ENCODE results near the gene PKP2.
"Not testable (repeated sequence)": the region's sequence is repeated elsewhere in the genome, so short reads cannot be mapped to it uniquely, and the experiment has no call there.

The PKP2 gene

DNA sequence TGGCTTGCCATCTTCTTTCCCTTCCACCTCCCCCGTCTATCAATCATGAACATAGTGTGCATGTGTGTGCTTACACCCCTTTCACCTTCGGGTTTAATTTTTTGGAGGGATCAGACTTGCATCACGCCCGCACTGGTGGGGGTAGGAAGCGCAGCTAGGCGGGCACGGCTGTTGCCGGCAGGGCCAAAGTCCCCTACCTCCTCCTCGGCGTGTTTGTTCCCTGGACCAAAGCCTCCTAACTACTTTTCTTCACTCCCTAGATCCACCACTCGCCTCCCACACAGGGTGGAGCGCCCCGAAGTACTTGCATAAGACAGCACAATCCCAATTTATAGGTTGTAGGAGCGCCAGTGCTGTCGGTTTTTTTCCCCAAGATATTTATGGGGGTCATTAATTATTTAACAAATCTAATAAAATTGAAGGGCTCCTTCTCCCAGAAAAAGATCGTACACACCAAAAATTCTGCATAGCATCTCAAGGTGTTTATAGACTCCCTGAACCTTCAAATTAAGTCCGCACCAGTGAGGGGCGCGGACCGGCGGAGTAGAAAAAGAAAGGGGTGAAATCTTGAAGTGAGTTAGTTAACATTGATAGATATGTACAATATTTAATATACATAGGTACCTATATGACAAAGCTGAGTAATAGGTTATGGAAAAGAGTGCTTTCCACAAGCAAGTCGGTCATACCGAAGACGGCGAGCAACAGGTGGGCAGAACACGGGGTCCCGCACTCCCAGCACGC is 717 bp downstream of the PKP2 start:
- no peak for DNase-seq

DNA sequence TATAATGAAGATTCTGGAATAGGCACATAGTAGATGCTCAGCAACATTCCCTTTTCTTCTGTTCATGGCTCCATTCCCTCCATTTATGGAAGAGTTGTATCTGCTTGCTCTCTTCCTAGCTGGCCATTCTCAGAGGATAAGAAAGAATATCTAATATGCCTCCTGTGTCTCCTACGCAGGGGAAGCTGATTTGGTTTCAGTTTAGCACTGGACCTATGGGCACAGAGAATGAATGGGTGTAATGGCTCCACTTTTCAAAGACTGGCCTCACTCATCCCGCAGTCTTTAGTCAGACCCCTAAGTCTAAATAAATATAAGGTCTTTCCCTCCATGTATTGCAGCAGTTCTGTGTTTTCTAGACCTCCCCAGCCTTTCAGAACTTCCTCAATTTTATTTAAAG is 2.0 kb downstream of the PKP2 start:
- no peak for DNase-seq

DNA sequence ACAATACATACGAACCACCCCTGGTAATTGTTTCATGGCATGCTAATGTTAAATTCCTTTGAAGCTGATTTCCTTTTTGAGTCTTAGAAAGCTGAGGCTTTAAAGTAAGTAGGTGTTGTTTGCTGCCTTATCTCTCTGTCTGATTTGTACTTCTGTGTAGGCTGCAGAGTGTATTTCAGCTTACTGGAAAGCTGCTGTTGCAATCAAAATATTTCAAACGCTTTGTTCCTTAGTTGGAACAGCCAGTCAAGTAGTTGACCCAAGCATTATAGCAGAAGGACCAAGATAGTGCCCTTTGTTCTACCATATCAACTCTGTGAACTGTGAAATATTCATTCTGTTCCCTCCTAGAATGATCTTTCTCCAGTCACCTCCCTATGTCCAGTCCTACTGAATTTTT is 3.1 kb downstream of the PKP2 start:
- no peak for DNase-seq

DNA sequence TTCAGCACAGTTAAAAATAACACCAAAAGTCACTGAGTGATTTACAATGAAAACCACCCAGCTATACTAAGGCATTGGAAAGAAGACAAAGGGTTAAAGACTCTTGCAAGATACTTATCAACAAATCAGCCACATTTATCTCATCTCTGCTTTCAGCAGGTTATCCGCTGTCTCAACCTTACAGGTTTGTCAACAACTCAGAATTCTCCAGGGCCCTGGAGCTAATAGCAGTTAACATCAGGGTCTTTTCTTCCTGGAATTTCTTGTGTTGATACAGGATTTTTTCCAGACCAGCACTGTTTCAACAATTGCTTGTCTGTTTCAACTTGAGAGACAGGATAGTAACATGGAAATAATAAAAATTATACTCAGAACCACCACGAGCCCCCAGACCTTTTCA is 3.5 kb downstream of the PKP2 start:
- DNase-seq: no peak

DNA sequence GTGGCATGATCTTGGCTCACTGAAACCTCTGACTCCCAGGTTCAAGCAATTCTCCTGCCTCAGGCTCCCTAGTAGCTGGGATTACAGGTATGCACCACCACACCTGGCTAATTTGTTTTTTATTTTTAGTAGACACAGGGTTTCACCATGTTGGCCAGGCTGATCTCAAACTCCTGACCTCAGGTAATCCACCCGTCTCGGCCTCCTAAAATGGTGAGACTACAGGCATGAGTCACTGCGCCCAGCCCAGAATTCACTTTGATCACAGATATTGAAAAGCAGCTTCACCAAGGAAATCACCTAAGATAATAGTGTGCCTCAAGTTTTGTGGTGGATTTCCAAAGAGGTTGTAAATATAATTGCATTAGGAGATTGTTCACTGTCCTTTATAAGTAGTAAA is 4.2 kb downstream of the PKP2 start:
- DNase-seq: not testable (repeated sequence)

DNA sequence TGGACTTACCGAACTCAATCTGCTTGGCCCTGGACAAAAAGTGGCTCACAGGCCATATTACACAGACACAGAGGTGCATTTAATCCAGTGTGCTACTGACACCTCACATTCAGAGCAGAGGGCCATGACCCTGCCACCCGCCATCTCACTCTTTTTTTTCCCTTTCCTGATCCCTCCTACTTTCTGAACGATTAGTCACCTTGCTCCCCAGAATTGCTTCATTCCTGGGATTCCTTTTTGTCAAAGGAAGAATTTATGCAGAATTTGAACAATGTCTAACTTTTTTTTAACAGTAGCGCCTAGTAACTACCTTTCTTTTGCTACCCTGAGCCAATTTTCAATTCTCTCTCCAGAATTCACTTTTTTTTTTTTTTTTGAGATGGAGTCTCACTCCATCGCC is 4.6 kb downstream of the PKP2 start:
- DNase-seq: no peak

DNA sequence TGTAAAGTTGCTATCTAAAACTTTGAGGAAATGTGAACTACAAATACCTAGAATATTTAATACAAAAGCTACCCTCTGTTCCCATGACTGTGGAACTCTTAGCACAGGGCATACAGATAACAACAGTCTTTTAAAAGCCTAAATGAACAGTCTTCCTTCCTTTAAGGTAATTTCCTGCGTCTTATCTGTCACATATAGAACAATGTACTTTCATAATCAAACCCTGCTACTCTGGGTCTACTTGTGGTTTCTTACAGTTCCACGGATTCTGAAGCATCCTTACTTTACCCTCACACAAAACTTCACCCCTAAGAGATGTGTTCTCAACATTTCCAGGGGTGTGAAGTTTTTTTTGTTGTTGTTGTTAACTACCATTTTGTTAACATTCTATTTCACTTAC is 5.1 kb downstream of the PKP2 start:
- no peak for DNase-seq

DNA sequence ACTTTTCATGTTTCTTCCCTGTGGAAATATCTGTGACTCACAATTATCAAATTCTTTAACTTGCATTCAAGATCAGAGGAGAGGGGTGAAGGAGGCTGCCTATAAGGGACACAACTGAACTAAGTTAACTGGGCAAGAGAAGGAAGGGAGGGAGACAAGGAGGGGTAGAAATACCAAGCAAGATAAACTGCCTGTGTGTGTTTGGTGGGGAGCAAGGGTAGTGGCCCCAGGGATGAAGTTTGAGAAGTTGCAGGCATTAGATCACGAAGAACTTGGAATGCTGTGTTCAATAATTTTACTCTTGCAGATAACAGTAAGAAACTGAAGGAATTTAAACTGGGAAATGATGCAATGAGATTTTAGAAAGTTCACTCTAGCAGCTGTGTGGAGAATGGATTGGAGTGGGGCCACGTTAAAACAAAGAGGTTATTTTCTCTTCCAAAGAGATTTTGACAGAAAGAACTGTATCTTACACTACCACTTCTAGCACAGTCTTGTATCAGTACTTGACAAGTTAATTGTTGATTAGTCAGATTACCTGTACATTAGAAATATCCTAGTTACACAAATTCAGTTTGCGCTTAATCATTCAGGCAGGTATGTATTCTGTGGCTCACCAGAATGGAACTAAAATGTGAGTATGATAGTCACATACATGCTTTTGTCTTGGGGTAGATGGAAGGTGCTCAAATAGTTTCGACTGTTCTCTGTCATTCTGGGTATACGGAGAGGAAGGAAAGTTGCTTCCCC is 7.4 kb downstream of the PKP2 start:
- DNase-seq: no peak

DNA sequence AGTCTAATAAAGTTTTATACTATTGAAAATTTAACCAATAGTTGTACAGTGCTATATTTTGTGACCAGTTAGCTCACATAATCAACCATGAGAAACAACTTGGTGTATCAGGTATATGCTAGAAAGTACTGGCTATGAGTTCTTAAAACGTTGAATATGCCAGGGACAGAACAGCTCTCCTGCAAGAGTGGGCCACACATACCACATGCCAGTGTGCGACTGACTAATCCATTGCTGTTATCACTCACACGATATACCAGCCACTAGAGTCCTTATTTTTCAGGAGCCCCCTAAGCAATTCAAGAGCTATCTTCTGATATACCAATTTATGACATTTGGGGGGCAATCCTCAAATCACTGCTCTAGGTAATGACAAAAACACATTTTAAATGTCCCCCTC is 9.5 kb downstream of the PKP2 start:
- no peak for DNase-seq

DNA sequence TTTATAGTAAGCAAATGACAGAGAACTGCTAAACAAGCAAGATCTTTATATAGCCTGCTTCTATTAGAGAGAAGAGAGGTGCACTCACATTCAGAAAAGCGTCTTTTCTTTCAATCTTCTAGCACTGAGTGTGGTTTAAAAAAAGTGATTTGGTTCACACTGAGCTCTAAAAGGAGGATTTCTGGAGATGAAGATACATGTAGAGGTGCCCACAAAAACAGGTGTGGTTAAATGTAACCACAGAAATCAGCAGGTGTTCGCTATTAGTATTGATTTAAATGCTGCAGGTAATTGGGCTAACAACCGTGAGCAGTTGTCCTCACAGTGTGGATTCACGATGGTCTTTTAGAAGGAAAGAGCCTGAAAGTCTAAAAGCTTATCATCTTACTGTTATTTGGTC is 10.7 kb downstream of the PKP2 start:
- DNase-seq: no peak

DNA sequence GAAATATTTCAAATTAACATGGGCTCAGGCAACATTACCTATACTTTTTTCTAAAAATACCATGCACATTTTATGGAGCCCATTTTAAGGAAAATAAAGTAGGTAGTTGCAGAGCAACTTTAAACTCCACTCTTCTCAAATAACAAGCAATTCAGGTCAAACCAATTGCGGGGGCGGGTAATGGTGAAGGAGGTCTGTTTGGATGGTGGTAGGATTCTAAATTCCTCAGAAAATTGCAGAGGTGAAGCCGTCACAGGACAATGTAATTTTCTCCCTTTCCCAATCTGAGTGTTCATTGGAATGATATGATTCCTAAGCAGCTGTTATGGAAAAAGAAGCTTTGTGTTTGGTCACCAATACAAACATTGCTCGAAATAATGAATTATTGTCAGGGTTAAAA is 11.6 kb downstream of the PKP2 start:
- DNase-seq: no peak

DNA sequence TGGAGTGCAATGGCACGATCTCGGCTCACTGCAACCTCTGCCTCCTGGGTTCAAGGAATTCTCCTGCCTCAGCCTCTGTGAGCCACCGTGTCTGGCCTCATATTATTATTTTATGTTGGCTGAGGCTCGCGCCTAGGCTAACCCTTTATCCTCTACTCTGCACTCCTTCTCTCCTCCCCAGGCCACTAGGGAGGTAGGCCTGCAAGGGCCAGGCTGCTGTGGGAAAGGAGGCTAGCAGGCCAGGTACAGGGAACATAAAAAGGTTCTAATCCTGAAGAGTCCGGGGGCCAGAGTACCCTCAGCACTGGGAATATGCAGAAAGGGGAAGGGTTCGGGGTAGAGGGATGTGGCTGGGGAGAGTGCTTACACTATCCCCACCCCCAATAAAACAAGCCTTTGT is 14.9 kb downstream of the PKP2 start:
- no peak for DNase-seq

DNA sequence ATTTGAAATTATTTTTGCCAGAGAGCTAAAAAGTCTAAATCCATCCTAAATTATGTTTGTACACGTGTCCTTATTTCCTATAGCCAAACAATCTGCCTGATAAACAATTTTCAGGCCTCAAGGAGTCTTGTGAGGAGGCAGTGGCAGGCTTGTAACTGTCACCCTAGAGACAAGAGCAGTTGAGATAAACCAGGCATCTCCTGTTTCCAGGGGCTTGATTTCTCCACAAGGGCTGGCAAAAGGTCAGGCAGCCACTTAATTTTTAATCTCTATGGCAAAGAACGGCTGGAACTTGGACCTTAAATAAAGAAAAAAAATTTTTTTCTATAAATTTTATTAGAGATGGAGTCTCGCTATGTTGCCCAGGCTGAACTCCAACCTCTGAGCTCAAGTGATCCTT is 15.5 kb downstream of the PKP2 start:
- DNase-seq: no peak

DNA sequence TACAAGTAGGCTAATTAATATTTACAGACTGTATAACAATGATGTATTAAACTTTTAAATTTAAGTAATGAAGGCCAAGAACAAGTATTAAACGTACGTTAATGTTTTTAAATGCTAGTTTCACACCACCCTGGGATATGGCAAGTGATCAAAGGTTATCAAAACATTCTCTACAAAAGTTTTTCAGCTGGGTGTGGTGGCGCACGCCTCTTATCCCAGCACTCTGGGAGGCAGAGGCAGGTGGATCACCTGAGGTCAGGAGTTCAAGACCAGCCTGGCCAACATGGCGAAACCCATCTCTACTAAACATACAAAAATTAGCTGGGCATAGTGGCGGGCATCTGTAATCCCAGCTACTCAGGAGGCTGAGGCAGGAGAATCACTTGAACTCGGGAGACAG is 17.5 kb downstream of the PKP2 start:
- DNase-seq: not testable (repeated sequence)

DNA sequence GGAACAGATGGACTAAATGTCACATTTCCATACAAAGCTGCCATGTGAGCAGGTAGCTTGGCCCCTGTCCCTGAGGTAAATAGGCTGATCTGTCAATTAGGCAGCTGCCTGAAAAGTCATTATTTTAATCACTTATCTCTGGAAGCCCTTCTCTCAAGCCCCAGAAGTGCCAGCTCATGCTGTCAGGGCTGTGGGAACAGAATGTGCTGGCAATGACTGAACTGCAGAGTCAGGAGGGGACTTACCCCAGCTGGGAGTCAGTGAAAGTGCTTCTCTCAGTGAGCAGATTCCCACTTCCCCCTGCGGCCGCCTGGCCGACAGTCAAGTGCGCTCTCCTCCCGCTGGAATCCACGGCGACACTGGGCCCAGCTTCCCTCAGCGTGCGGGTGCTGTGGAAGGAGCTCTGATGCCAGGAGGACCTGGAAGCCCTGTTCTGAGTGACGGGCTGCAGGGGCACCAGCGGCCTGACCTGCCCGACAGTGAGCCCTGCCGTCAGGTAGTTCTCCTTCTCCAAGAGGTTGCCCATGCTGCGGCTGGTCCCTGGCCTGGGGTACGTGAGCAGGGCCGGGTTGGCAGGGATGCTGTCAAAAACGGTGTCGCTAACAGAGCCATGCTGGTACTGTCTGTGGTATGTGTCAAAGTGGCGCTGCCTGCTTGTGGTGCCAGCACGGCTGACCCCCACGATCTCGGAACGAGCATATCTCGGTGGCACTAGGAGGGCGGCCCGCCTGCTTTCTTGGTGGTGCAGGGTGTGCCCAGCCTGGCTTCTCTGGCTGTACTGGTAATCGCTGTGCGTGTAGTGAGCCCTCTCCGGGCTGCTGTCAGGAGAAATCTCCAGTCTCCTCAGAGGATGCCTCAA is 18.7 kb downstream of the PKP2 start:
- no peak for DNase-seq

DNA sequence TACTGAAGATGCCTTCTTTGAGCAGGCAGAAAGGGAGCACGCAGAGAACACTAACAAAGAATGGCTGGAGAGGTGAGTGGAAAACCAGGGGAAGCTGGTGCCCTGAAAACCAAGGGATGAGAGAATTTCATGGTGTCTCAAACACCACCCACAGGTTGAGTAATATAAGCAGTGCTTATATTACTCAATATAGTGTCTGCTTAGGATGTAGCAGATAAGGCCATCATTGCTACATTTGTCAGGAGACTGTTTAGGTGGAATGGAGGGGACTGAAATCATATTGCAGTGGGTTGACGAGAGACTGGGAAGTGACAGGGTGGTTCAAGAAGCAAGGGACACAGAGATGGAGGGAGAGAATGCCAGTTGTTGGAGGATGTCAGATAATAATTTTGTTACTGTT is 20.6 kb downstream of the PKP2 start:
- DNase-seq: no peak

DNA sequence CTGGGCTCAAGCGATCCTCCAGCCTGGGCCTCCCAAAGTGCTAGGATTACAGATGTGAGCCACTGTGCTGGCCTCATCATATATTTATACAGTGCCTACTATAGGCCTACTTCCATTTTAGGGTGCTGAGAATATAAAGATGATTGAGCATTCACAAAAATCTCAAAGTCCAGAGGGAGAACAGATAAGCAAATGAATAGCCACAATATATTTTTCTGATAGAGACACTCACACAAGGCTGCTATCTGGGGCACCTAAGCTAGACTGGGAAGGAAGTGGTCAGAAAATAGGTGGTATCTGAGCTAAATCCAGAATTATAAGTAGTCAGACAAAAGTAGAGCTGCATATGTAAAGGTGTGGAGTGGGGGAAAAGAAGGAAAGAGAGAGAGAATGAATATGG is 21.6 kb downstream of the PKP2 start:
- DNase-seq: no peak

DNA sequence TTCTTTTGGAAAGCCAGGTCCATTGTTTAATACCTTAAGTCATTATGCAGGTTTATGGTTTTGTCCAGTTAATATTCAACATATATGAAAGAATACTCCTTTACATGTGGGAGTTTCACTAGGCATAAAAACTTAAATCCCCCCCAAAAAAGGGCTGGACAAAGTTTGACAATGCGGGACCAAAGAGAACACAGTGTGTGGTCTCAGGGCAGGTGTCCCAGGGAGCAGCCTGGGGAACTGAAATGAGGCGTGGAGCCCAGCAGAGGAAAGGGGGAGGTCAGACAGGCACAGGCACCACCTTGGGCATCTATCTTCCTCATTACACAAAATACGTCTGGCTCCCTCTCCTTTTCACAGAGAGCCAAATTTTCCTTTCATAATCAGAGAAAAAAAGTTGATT is 22.5 kb downstream of the PKP2 start:
- no peak for DNase-seq

DNA sequence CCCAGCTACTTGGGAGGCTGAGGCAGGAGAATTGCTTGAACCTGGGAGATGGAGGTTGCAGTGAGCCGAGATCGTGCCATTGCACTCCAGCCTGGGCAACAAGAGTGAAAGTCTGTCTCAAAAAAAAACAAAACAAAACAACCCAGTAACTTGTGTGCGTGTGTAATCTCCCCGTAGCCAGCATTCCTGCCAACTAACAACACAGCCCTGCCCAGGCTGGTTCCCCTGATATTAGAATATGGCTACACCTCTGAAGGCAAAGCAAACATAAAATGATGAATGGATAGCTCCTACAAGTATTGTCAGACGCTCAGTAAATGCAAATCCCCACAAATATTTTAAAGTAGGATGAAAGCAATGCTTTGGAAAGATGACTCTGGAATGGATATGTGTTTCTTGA is 24.2 kb downstream of the PKP2 start:
- DNase-seq: not testable (repeated sequence)

DNA sequence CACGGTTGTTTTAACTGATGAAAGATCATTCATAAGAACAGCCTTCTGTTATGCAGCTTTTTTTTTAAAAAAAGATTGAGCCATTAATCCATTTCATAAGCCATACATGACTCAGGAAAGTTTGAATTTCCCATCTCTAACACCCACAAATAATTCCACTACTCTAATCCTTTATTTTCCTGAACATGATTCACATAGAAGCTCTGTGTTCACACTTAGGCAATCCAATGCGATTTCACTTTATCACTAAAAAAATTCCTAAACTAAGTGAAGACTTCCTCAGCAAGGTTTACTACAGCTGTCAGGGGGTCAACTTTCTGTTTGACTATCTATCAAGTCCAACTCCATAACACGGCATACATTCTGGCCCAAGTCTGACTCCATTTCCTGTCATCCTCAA is 25.9 kb downstream of the PKP2 start:
- DNase-seq: no peak

DNA sequence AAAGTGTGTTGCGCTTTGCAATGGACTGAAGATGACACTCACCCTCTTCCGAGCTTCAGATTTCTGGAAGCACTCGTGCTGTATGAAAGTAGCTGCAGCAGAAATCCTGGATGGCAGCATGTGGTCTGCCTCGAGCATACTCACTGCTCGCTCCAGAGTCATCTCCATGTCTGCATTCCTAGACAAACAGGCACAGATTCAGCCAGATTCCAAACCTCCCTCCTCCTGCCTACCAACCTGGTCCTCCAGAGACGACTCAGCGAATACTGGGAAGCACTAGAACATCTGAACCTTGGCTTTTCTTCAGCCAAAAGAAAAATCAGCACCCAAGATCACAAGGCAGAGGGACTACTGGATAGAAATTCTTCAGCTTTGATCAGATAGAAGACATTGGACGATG is 27.7 kb downstream of the PKP2 start:
- no peak for DNase-seq

DNA sequence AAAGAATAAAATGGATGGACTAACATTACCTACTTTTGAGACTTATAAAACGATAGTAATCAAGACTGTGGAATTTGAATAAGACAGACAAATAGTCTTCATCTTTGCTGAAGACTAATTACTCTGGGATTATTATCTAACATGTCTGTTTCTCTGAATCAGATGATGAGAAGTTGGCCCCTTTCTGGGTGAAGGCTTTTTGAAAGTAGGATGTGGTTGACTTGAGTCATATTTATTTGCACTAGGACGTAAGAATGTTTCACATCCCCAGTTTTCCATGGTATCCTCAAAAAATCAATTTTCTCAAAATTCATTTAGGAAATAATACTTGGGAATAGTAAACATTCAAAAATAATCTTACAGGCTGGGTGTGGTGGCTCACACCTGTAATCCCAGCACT is 31.8 kb downstream of the PKP2 start:
- no peak for DNase-seq

DNA sequence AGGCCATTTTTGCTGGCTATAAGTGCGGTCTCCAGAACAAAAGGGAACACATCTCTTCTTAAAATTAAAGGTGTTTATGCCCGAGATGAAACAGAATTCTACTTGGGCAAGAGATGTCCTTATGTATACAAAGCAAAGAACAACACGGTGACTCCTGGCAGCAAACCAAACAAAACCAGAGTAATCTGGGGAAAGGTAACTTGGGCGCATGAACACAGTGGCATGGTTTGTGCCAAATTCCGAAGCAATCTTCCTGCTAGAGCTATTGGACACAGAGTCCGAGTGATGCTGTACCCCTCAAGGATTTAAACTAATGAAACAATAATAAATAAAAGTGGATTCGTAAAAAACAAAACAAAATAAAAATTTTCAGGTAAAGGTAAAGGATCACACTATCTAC is 33.4 kb downstream of the PKP2 start:
- DNase-seq: no peak

DNA sequence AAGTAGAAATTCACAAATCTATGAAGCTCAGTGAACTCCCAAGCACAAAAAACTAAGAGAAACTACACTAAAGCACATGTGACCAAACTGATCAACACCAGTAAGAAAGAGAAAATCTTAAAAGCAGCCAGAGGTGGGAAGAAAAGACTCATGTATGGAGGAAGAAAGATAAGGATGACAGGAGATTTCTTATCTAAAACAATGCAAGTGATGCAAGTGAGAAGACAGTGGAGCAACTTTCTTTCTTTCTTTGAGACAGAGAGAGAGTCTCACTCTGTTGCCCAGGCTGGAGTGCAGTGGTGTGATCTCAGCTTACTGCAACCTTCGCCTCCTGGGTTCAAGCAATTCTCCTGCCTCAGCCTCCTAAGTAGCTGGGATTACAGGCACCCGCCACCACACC is 34.9 kb downstream of the PKP2 start:
- not testable (repeated sequence) for DNase-seq
